Cardiac muscle cell (in vitro differentiated cells and primary cell): ENCODE data around the gene TMEM242. TPM values are rescaled to one million over a fixed set of nuclear protein-coding genes. Genes with fewer than 3 reads are reported as not detected.
A peak's percentile ranks its signal among the peaks of the same experiment; 100 is the strongest.

Source experiments
- DNase-seq, 2 donors: peaks; one replicate each; pipeline versions ENCODE4 v3.0.0 to v3.0.0-alpha.2; 2010 to 2017; ENCODE audit warnings: low read depth in 1 of 2, low spot score in 1 of 2
- H3K27ac ChIP-seq: fragments of 200-600 bp; sonication (generic); 2 replicates; pipeline ENCODE4 v1.5.1; 2016
- H3K27me3 ChIP-seq: fragments of 200-600 bp; sonication (generic); 2 replicates; pipeline ENCODE4 v1.6.0; 2016; ENCODE audit warnings: control low read depth
- H3K36me3 ChIP-seq: fragments of 200-600 bp; sonication (generic); 2 replicates; pipeline ENCODE4 v1.5.1; 2016; ENCODE audit warnings: control low read depth
- H3K4me1 ChIP-seq: fragments of 200-600 bp; sonication (generic); 2 replicates; pipeline ENCODE4 v1.8.1; 2017; ENCODE audit warnings: low read depth, mild to moderate bottlenecking, mixed run types
- H3K4me3 ChIP-seq: fragments of 200-600 bp; sonication (generic); 2 replicates; pipeline ENCODE4 v1.5.1; 2016; ENCODE audit warnings: mild to moderate bottlenecking
- H3K9me3 ChIP-seq: fragments of 200-600 bp; sonication (generic); 2 replicates; pipeline ENCODE4 v1.5.1; 2017; ENCODE audit warnings: low read depth, mild to moderate bottlenecking, control low read depth
- CTCF ChIP-seq: IDR thresholded peaks from 2 replicates; pipeline ENCODE4 v1.5.1; 2012; ENCODE audit warnings: low read depth, mild to moderate bottlenecking, low read length
- polyA plus RNA-seq: library from polyadenylated mRNA; unstranded; fragments of >200 nt; fragmentation: Nextera tagmentation; extraction: Ambion mirVana; gene quantifications from 2 replicates; pipeline ENCODE4 v1.2.1, GENCODE V29; 2016
- total RNA-seq: library from RNA; depleted of rRNA; stranded (reverse); fragments of >200 nt; gene quantifications from 2 replicates; pipeline ENCODE4 v1.2.3, GENCODE V29; 2016

TMEM242 gene
- total and polyA plus RNA-seq, 2 experiments from 2014 or later, result 6.3 to 19.0 TPM

GRCh38 chr6:157323966-157324300 is 614 bp upstream of the TMEM242 start:
- TF ChIP-seq CTCF, result no peak
- no peaks in the 10 kb centered on the region for H3K36me3 ChIP-seq
- H3K9me3 ChIP-seq, result no peaks in the 10 kb centered on the region
- H3K4me3 ChIP-seq, result peak overlapping the region; percentile 72
- H3K4me1 ChIP-seq, result peaks cover 11% of the 10 kb centered on the region
- peak; percentile 90 to 91 for DNase-seq
- H3K27me3 ChIP-seq, result no peaks in the 10 kb centered on the region
- peak overlapping the region; percentile 85 for H3K27ac ChIP-seq

GRCh38 chr6:157322792-157323254 is 496 bp downstream of the TMEM242 start:
- peak; percentile 80 to 92 for DNase-seq
- peaks cover 11% of the 10 kb centered on the region for H3K4me1 ChIP-seq
- H3K27me3 ChIP-seq, result no peaks in the 10 kb centered on the region
- H3K36me3 ChIP-seq, result peaks cover 9% of the 10 kb centered on the region
- peak overlapping the region; percentile 72 for H3K4me3 ChIP-seq
- TF ChIP-seq CTCF, result no peak
- H3K27ac ChIP-seq, result peak overlapping the region; percentile 85
- H3K9me3 ChIP-seq, result no peaks in the 10 kb centered on the region

- peak in 1 of 2 donors; percentile 89 for DNase-seq
- peaks cover 16% of the 10 kb centered on the region for H3K36me3 ChIP-seq
- H3K4me1 ChIP-seq, result no peaks in the 10 kb centered on the region
- no peaks in the 10 kb centered on the region for H3K9me3 ChIP-seq
- H3K27me3 ChIP-seq, result no peaks in the 10 kb centered on the region
- no peak for TF ChIP-seq CTCF
- H3K4me3 ChIP-seq, result no peak overlapping the region
- H3K27ac ChIP-seq, result no peak overlapping the region
Measured at GRCh38 chr6:157316871-157317814, 6.2 kb downstream of the TMEM242 start.

GRCh38 chr6:157314705-157315321 is 8.5 kb downstream of the TMEM242 start:
- H3K36me3 ChIP-seq, result peaks cover 16% of the 10 kb centered on the region

More at GRCh38 chr6:157314705-157315321, 8.5 kb downstream of the TMEM242 start:
- H3K27ac ChIP-seq, result no peak overlapping the region
- H3K4me3 ChIP-seq, result no peak overlapping the region
- peak; percentile 60 to 86 for DNase-seq
- peak; percentile 85 for TF ChIP-seq CTCF
- H3K9me3 ChIP-seq, result no peaks in the 10 kb centered on the region
- no peaks in the 10 kb centered on the region for H3K27me3 ChIP-seq
- H3K4me1 ChIP-seq, result no peaks in the 10 kb centered on the region
